Islet precursor cell (in vitro differentiated cells): Measurements from ENCODE around the gene MTTP.

Experiments used
- DNase-seq: peaks from one replicate; pipeline ENCODE4 v3.0.0-alpha.2; 2018

The MTTP gene

GRCh38 chr4:99593781-99594641 lies 19.4 kb downstream of the MTTP start:
- no peak for DNase-seq

GRCh38 chr4:99594818-99595217 lies 20.2 kb downstream of the MTTP start:
- DNase-seq, result no peak

GRCh38 chr4:99606716-99607115 lies 32.1 kb downstream of the MTTP start:
- DNase-seq, result no peak

- DNase-seq, result no peak
Observed at GRCh38 chr4:99608417-99608816, 33.8 kb downstream of the MTTP start.

- DNase-seq, result no peak
Observed at GRCh38 chr4:99610605-99611175, 36.1 kb downstream of the MTTP start.

GRCh38 chr4:99612281-99612680 lies 37.7 kb downstream of the MTTP start:
- no peak for DNase-seq

- no peak for DNase-seq
Observed at GRCh38 chr4:99612704-99613103, 38.1 kb downstream of the MTTP start.

- DNase-seq, result no peak
Observed at GRCh38 chr4:99614491-99614890, 39.9 kb downstream of the MTTP start.

GRCh38 chr4:99615170-99615820 lies 40.7 kb downstream of the MTTP start:
- no peak for DNase-seq

- DNase-seq, result no peak
Observed at GRCh38 chr4:99617374-99617773, 42.8 kb downstream of the MTTP start.

GRCh38 chr4:99622341-99622740 lies 47.7 kb downstream of the MTTP start:
- no peak for DNase-seq

GRCh38 chr4:99624141-99624719 lies 49.6 kb downstream of the MTTP start:
- no peak for DNase-seq

GRCh38 chr4:99625369-99625768 lies 50.7 kb downstream of the MTTP start:
- no peak for DNase-seq

GRCh38 chr4:99628040-99628439 lies 53.4 kb downstream of the MTTP start:
- no peak for DNase-seq

- DNase-seq, result no peak
Observed at GRCh38 chr4:99629962-99630554, 55.4 kb downstream of the MTTP start.

GRCh38 chr4:99630857-99631360 lies 56.3 kb downstream of the MTTP start:
- no peak for DNase-seq

GRCh38 chr4:99633772-99634171 lies 59.1 kb downstream of the MTTP start:
- DNase-seq, result peak; percentile 72

- DNase-seq, result no peak
Observed at GRCh38 chr4:99634742-99635360, 60.2 kb downstream of the MTTP start.

GRCh38 chr4:99635601-99636000 lies 61.0 kb downstream of the MTTP start:
- DNase-seq, result no peak

- no peak for DNase-seq
Observed at GRCh38 chr4:99636422-99636821, 61.8 kb downstream of the MTTP start.

- no peak for DNase-seq
Observed at GRCh38 chr4:99637174-99637573, 62.5 kb downstream of the MTTP start.

GRCh38 chr4:99640676-99641075 lies 66.1 kb downstream of the MTTP start:
- DNase-seq, result no peak
